SKM-1 treated with dmso at 0.1 percent for 144 hours (cell line): Measurements from ENCODE around the gene MAST4.
"Not testable (repeated sequence)": the region's sequence is repeated elsewhere in the genome, so short reads cannot be mapped to it uniquely, and the experiment has no call there.

Experiments used
- DNase-seq: peaks from one replicate; lab custom pipeline; 2025; ENCODE audit not compliant: unreplicated experiment; lab: John Stamatoyannopoulos, UW

The MAST4 gene

DNA sequence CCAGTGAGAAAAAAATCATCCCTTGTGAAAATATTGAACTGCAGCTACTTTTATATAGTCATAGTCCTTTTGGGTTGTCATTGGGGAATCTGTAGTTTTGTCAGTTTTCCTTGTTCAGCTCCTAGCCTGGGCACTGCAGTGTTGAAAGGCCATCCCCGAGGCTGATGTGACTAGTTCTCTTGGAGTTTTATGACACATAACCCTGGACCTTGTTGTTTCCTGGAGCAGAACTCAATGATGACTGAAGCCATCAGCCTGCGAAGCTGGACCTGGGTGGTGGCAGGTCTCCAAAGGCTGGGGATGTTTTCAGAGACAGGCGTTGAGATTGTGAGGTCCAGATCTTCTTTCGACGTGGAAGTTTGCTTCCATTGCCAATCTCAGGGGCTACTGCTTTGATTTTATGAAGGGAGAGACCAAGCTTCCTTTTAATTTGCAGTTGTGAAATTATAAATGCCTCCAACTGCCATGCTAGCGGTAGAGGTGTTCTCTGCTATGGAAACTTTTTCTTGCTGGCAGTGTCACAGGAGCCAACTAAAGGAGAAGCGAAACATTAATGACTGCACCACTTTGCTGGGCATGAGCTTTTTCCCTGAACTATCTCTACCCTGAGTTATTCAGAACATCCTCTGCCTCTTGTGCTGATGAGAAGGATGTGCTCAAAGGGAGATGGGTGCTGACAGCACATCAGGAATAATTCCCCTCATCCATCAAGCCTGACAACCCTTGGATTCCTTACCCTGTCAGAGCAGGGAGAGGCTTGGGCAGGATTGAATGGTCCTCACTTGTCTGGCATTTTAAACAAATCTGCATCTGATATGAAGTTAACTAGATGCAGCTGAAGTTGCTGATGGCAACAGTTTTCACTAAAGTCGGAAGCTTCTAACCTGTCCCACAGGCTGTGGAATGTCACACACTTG, 209.6 kb downstream of the MAST4 start:
- DNase-seq: no peak

DNA sequence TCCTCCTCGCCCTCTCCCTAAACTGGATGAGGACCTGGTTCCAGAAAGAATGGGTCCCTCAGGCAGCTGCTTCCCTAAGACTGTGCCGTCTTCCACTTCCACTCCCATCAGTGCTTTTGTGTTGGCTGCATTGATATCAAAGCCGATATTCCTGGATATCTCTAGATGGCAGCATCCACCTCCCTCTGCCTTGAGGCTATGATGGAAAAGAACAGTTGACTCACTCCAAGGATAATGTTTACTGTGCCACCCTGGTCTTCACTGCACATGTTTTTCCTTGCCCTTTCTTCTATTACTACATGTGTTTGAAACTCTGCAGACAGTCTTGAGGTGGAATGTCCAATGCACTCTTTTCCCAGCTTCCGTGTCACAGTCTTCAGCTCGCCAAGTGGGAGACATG, 211.6 kb downstream of the MAST4 start:
- no peak for DNase-seq

DNA sequence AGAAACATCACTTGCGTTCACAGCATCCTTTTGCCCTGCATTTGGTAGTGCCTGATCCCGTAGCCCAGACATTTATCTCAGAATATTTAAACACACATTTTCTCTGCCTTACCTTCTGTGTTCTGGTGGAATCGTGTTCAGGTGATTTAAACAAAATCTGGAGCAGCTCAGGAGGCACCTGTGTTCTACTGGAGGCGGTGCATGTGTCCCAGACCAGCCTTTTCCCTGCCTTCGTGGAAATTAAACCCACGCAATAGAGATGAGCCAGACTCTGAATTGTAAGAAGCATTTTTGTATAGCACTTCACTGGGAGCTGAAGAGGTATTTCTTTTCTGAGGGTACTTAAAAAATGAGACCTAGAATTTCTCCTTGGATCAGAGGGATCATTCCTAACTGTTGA, 212.5 kb downstream of the MAST4 start:
- no peak for DNase-seq

DNA sequence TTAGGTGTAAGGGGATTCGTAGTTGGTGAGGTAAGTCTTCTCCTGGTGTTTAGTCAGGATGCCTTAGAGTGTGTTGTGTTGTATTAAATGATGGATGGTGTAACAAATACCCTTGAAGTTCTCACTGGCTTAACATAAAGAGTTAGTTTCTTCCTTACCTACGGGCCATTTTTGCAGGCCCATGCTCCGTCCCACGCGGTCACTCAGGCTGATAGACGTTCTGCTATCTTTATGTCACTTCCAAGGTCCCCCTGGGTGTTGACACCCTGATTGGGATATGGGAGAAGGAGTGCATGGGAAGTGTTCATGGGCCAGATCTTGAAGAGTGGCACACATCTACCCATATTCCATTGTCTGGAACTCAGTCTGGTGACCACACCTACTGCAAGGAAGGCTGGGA, 214.0 kb downstream of the MAST4 start:
- no peak for DNase-seq

DNA sequence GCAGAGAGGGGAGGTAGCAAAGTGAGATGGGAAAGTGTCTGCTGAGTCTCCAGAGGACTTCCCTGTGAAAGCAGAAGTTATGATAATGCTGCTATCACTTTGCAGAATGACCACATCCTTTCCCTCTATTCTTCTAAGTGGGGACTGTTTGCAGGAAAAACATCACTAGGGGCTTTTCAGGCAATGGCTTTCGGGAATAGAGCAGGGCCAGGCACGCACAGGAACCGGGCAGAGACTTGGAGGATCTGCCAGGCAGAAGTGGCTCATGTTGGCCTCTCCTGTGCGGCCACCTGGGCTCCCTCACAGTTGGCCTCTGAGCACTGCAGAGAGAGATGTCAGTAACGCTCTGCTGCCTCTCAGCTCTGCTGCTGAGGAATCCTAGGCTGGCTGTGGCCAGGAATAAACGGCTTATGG, 214.7 kb downstream of the MAST4 start:
- DNase-seq: peak; percentile 47

DNA sequence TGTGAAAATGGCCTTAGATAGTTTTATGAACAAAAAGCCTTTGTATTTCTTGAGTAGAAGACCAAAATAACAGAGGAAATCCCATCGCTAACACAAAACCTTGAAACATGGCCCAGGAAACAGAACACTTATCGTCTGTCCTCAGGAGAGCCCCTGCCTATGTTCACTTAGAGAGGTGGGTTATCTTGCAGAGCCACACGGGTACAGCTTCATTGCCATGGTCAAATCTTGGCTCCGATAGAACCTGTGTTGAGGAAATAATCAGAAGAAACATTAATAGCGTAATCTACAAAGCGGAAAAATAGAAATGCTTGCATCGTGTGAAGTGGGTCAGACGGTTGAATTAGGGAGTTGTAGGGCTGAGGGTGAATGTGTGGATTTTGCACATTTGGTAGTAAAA, 216.1 kb downstream of the MAST4 start:
- no peak for DNase-seq

DNA sequence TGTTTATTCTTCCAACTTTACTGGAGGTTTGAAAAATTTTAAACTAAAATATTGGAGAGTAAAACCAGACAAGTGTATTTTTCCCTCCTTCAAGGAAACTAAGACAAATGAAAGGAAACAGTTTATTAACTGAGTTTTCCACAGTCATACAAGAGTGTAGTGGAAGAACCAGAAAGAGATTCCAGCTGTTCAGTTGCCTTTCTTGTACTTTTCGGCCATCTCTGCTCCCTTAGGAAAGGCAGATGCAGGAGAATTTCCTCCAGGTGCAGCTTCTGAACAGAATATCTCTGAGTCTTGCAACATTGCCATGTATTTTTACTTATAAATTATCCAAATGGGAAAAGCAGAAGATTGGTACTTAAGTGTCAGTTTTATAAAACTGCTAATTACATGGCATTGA, 217.1 kb downstream of the MAST4 start:
- DNase-seq: no peak

DNA sequence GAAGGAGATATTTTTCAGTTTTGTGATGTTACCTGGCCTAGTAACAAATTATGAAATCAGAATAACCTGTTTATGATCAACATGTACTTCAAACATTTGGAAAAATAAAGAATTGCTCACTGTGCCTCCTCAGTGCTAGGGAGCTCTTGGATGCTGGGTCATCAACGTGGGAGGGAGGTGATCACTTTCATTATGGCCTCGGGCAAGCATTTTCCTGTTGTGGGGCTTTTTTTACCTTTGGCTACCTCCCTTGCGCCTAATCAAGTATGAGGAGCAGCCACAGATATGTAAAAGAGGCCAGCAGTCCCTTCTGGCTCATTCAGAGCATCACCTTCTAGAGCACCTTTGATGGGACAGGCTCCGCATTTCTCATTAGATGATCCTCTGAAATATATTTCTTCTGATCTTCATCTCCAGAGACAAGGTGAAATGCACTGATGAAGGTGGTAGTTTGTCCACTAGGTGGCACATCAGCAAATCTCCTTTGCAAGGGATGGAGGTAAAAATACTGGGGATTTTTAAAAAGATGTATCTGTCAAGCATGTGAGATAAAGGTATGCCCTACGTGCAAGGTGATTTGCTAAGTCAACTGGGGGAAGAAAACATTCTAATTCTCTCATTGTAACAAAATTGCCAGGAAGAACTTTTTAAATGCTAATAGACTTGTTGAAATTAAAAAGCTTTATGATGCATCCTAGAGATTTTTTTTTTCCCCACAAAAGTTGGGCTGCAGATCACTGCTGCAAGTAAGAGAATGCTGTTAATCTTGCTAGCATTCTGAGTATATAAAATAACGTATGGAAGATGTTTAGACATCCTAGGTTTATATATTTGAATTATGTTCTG, 218.2 kb downstream of the MAST4 start:
- DNase-seq: peak; percentile 20

DNA sequence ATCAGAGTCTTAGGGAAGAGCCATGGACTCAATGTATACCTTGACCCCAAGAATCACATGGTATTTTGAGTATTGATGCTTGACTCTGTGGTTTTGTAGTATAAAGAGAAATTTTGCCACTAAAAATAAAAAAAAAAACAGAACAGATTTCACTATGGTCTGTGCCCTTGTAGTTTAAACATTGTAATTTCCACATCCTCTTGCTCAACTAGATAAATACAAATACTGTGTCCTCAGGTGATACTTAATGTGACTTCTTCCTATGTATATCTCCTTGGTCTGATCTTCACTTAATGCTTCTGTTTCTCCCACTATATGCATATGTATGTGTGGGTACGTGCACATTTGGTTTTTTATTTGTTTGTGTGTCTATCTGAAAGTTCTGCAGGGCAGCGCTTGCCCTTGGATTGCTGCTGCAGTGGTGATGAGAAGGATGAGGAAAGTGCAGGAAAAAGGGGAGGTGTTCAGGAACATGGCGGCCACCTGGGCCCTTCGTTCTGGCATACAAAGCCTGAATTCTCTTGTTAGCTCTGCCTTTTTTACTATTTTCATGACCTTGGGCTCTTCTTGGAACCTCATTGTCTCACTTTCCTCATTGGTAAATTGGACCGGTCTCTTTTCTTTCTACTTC, 222.2 kb downstream of the MAST4 start:
- DNase-seq: no peak

DNA sequence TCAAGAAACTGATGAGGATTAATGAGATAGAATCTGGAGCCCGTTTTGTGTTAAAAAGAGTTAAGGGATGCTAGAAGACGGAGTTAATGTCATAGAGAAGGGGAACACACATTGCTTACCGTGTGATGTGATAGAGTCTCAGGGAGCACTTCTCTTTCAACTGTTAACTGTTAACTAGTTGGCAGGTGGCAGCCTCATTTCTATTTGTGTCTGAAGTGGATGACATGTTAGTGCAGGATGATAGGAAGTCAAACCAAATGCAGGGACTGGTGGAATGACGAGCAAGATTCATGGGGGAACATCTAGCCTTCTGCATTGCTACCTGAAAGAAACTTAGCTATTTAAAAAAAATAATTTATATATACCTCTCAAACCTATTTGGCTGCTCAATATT, 222.7 kb downstream of the MAST4 start:
- DNase-seq: no peak

DNA sequence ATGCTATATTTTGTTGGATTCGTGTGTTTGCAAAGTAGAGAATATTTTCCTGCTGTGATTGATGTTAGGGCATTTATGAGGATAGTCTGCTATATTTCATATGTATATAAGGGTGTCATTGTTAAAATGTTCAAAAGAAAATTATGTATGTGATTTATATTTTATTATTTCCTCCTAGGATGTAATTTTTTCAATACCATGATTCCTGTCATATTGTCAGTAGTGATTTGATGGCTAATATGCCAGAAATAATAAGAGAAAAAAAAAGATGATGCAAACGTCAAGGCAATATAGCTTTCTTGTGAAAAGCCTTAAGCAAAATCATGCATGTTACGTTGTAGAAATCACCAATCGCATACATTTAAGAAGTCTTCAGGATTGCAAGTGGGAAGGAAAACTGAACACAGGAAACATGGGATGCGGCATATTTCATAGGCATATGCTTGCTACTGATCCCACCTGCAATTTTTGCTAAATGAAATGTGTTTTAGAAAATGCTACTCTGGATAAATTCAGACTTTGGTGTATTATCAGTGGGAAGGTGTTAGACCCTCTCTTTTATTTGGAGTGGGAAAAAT, 224.5 kb downstream of the MAST4 start:
- no peak for DNase-seq

DNA sequence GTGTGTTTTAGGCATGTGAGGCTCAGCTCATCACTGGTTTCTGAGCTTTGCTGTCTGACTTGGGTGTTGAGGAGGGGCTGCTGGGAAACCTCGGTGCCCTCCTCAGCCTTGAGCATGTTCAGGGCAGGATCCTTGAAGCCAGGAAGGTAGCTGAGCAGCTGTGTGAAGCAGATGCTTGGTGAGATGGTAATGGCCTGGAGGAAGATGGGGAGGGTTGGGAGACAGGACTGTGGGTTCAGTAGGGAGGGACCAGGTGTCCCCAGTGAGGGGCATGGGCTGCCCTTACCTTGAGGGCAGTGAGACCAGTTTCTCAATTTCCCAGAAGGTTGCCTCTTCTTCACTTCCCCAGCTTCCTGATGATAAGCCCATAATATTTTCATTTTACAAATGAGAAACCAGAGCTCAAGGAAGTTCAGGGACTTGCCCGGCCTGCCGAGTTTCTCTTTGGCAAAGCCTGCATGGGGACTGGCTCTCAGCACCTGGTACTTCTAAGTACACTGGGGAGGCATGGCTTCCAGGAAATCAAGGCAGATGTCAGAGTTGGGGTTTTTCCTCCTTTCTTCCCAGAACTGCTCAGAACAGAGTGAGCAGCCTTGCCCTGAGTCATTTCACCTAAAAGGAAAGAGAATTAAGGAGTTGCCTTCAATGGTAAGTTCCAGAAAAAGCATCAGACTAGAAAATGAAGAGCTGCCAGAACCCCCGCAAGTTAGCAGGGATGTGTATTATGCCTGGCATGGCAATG, 225.7 kb downstream of the MAST4 start:
- DNase-seq: no peak

DNA sequence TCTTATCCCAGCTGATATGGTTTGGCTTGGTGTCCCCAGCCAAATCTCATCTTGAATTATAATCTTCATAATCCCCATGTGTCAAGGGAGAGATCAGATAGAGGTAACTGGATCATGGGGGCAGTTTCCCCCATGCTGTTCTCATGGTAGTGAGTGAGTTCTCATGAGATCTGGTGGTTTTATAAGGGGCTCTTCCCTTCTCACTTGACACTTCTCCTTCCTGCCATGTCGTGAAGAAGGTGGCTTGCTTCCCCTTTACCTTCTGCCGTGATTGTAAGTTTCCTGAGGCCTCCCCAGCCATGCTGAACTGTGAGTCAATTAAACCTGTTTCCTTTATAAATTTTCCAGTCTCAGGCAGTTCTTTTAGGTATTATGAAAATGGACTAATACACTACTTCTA, 226.7 kb downstream of the MAST4 start:
- not testable (repeated sequence) for DNase-seq

DNA sequence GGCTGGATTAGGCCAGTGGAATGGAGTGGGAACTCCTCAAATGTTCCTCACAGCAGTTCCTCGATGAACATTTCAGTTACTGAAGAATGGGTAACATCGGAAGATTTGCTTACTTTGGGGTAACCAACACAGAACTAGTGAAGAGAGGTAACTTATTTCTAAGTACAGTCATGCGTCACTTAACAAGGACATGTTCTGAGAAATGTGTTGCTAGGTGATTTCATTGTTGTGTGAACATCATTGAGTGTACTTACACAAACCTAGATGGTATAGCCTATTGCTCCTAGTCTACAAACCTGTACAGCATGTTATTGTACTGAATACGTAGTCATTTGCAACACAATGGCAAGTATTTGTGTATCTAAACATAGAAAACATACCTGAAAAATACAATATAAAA, 228.3 kb downstream of the MAST4 start:
- no peak for DNase-seq

DNA sequence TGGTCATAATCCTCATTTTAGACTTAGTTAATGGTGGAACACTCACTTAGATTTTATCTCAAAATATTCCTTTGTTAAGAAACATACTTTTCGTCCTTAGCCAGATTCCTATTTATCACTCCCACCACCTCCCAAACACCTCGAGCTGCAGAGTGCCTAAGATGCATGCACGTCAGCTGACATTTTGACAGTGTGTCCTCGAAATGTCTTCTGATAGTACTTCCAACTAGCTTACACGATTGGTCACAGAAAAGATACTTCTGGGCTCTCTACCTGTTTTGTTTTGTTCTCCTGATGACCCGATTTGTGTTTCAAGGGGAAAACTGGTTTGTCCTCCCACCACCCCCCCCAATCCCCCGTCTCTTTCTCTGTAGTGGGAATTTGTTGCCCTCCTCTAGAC, 230.1 kb downstream of the MAST4 start:
- no peak for DNase-seq

DNA sequence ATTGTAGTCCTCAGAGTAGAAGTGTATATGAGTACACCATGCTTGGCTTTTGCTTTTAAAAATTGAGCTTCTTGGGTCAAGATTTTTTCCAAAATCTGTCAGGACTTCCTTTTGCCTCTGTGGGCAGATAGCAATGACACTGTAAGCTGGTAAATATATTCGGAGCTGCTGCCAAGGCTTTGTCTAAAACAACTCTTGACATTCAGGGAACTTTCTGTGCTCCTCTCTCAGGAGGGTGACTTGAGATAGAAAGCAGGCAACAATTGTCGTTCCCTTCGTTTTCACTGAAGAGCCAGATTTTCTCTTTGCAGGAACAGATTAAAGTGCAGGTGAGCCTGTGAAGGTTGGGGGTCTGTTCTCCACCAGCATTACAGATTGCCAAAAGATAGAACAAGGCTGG, 230.5 kb downstream of the MAST4 start:
- no peak for DNase-seq

DNA sequence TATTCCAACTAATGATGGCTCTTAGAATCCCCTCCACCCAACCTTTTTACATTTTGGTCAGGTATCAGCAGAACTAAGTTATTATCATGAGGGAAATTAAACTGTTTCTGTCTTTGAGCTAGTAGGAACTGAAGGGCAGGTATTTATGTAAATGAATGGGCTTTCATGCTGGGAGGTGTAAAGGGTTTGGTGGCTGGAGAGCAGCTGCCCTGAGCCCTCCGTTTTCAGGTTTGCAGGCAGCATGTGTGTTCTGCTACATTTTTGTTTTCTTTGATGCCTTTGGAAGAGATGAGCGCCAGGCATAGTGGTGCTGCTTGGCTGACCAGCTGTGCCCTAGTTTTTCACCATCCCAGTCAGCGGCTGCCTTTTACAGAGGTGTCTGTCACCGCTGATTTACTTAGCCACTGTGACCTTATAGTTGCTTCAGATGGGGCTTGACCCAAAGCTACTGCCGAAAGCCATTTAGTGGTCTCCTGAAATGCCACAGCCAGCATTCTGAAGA, 231.9 kb downstream of the MAST4 start:
- no peak for DNase-seq

DNA sequence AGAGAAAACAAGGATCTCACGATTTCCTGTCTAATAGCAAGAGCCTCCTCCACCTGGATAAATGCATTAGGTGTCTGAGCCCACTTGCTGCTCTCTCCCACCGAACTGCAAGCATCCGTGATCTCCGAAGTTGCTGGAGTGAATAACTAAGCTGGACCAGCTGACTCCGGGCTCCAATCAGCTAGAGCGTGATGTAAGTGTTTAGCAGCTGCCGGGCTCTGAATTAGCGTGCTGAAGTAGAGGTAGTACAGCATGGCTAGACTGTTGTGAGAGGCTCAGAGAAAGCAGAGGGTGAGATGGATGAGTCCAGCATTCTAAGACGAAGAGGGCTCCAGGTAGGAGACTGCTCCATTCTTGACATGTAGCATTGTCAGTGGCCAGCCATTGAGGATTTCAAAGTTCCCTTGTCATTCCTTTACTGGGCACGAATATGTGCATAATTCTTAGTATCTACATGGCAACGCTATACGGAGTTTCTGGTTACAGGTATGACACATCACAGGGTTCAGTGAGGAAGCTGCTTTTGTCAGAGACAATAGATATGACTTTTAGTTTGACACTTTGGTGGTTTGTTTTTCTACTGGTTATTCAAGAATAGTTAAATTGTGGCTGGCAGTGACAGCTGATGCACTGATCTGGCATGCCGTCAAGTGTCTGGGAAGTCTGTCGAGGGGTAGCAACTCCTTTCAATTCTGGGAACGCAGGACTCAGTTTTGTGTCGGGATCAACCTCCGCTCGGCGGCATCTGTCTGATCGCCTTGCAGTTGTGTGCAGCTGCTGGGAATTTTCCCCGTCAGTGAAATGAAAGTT, 232.6 kb downstream of the MAST4 start:
- DNase-seq: no peak

DNA sequence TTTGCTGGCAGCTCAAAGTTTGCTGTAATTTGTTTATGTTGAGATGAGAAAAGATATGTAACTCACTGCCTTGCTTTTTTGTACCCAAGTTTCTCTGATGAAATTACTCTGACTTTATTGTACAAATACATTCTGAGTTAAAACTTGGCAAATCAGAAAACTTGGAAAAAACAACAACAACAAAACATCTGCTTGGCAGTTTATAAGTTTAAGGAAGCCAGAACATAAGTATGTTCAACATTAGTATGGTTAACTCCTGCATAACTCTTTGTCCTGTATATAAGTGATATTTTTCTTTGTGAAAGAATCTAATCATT, 233.1 kb downstream of the MAST4 start:
- DNase-seq: no peak

DNA sequence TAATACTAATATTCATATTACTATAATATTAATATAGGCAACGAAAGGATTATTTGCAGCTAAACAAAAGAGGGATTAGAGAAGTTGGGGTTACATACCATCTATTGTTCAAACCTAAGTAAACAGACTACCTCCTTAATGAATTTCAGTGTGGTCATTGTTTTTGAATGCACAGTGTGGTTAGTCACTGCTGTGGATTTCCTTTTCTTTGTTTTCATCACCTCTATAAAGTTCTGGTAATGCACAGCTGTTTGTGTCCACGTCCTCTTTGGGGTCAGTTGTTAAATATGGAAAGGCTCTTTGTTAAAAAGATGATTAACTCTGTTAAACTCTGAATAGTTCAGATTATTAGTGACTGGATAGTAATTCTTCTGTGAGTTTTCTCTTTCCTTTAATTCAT, 233.6 kb downstream of the MAST4 start:
- no peak for DNase-seq
